HEK293T (cell line): Measurements from ENCODE around the gene TNIK.

Experiments used
- CTCF ChIA-PET: fragments of 350-600 bp; formaldehyde crosslinking; extraction: SDS; loops from one replicate; lab custom pipeline; 2021; ENCODE audit warnings: antibody characterized with exemption, inconsistent platforms; lab: Yijun Ruan, JAX
- POLR2A ChIA-PET: fragments of 350-600 bp; formaldehyde crosslinking; extraction: SDS; loops from one replicate; lab custom pipeline; 2020; ENCODE audit warnings: antibody characterized with exemption, inconsistent platforms; lab: Yijun Ruan, JAX
- DNase-seq: peaks from one replicate; pipeline ENCODE4 v3.0.0; 2012; ENCODE audit warnings: mixed read lengths; ENCODE audit errors: extremely low spot score
- ARNT ChIP-seq: fragments of 450-650 bp; IDR thresholded peaks from 2 replicates; pipeline ENCODE4 v1.6.1; 2017; ENCODE audit warnings: mild to moderate bottlenecking
- BHLHE40 ChIP-seq: fragments of 450-650 bp; IDR thresholded peaks from 2 replicates; pipeline ENCODE4 v1.6.1; 2016; ENCODE audit warnings: mild to moderate bottlenecking, moderate library complexity, borderline replicate concordance
- CTBP1 ChIP-seq: fragments of 450-650 bp; IDR thresholded peaks from 2 replicates; pipeline ENCODE4 v1.6.1; 2016; ENCODE audit warnings: borderline replicate concordance
- ELF4 ChIP-seq: fragments of 450-650 bp; IDR thresholded peaks from 2 replicates; pipeline ENCODE4 v1.6.1; 2017; ENCODE audit warnings: antibody characterized with exemption
- FOXA1 ChIP-seq: fragments of 450-650 bp; IDR thresholded peaks from 2 replicates; pipeline ENCODE4 v1.6.1; 2016; ENCODE audit warnings: mild to moderate bottlenecking
- FOXK2 ChIP-seq: fragments of 450-650 bp; IDR thresholded peaks from 2 replicates; pipeline ENCODE4 v1.6.1; 2016; ENCODE audit warnings: mild to moderate bottlenecking
- FOXM1 ChIP-seq: fragments of 450-650 bp; IDR thresholded peaks from 2 replicates; pipeline ENCODE4 v1.6.1; 2017; ENCODE audit warnings: mild to moderate bottlenecking, borderline replicate concordance
- HDGF ChIP-seq: fragments of 450-650 bp; IDR thresholded peaks from 2 replicates; pipeline ENCODE4 v1.6.1; 2017; ENCODE audit warnings: antibody characterized with exemption, borderline replicate concordance
- L3MBTL2 ChIP-seq: fragments of 450-650 bp; conservative IDR thresholded peaks from 2 replicates; pipeline ENCODE4 v1.6.1; 2016; ENCODE audit warnings: mild to moderate bottlenecking
- LEF1 ChIP-seq: fragments of 450-650 bp; IDR thresholded peaks from 2 replicates; pipeline ENCODE4 v1.6.1; 2017; ENCODE audit warnings: mild to moderate bottlenecking, borderline replicate concordance
- NFRKB ChIP-seq: fragments of 450-650 bp; IDR thresholded peaks from 2 replicates; pipeline ENCODE4 v1.6.1; 2016; ENCODE audit warnings: mild to moderate bottlenecking, moderate library complexity
- SP1 ChIP-seq: fragments of 450-650 bp; IDR thresholded peaks from 2 replicates; pipeline ENCODE4 v1.6.1; 2017
- SUZ12 ChIP-seq: fragments of 450-650 bp; IDR thresholded peaks from 2 replicates; pipeline ENCODE4 v1.6.1; 2016; ENCODE audit warnings: mild to moderate bottlenecking
- TARDBP ChIP-seq: fragments of 450-650 bp; IDR thresholded peaks from 2 replicates; pipeline ENCODE4 v1.6.1; 2016
- ZNF384 ChIP-seq: fragments of 450-650 bp; IDR thresholded peaks from 2 replicates; pipeline ENCODE4 v1.6.1; 2016
- TF ChIP-seq, protein P1 (sequence below): fragments of 450-650 bp; IDR thresholded peaks from 2 replicates; pipeline ENCODE4 v1.6.1; 2016

Gene TNIK

GRCh38 chr3:171348121-171348520 lies 112.1 kb downstream of the TNIK start:
- no peak for DNase-seq
- no peak for TF ChIP-seq BHLHE40
- no peak for TF ChIP-seq FOXA1
- no peak for TF ChIP-seq FOXK2
- TF ChIP-seq ARNT = no peak
- no peak for TF ChIP-seq SUZ12
- TF ChIP-seq FOXM1 = no peak
- TF ChIP-seq LEF1 = no peak
- TF ChIP-seq HDGF = no peak
- TF ChIP-seq, protein P1, sequence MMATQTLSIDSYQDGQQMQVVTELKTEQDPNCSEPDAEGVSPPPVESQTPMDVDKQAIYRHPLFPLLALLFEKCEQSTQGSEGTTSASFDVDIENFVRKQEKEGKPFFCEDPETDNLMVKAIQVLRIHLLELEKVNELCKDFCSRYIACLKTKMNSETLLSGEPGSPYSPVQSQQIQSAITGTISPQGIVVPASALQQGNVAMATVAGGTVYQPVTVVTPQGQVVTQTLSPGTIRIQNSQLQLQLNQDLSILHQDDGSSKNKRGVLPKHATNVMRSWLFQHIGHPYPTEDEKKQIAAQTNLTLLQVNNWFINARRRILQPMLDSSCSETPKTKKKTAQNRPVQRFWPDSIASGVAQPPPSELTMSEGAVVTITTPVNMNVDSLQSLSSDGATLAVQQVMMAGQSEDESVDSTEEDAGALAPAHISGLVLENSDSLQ = no peak
- no peak for TF ChIP-seq NFRKB
- no peak for TF ChIP-seq SP1
- TF ChIP-seq CTBP1 = no peak
- TF ChIP-seq ELF4 = no peak
- CTCF ChIA-PET = no interaction called here
- POLR2A ChIA-PET = no interaction called here

- no peak for DNase-seq
- POLR2A ChIA-PET = no interaction called here
- TF ChIP-seq LEF1 (no peak), HDGF (no peak)
- TF ChIP-seq, protein P1 = no peak
- CTCF ChIA-PET = interaction anchor here (0.5 to 0.6 kb wide), 2 partner anchors 113 to 1114 kb away, joined by 3 read pairs; partner anchors contain the start of gene TNIK
Measured at GRCh38 chr3:171347301-171348039, 112.7 kb downstream of the TNIK start.

GRCh38 chr3:171346582-171347300 lies 113.5 kb downstream of the TNIK start:
- CTCF ChIA-PET = no interaction called here
- TF ChIP-seq HDGF (no peak), L3MBTL2 (no peak), BHLHE40 (no peak), TARDBP (no peak), SP1 (no peak), ZNF384 (no peak), FOXA1 (no peak), LEF1 (no peak), FOXM1 (no peak), CTBP1 (no peak), FOXK2 (no peak), ELF4 (no peak), SUZ12 (no peak), ARNT (no peak)
- TF ChIP-seq, protein P1 = no peak
- POLR2A ChIA-PET = no interaction called here
- no peak for DNase-seq

DNA sequence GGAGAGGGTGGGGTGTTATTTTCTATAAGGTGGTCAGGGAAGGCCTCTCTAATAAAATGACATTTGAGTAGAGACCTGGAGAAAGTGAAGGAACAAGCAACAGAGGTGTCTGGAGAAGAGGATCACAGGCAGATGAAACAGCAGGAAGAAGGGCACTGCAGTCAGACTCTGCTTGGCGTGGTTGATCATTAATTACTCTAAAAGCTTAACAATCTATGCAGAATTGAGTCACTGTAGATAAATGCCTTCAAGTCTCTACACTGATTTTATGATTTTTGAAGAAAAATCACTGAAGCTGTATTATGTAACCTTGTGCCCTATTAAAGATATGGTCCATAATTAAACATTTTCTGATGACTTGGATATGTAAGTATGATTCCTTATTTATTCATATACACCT lies 114.2 kb downstream of the TNIK start:
- CTCF ChIA-PET = no interaction called here
- TF ChIP-seq LEF1 (no peak), FOXK2 (no peak), NFRKB (no peak), ELF4 (no peak), FOXA1 (no peak), HDGF (no peak), SUZ12 (no peak), L3MBTL2 (no peak), TARDBP (no peak), FOXM1 (no peak), SP1 (no peak)
- no peak for DNase-seq
- POLR2A ChIA-PET = no interaction called here

- ChIA-PET POLR2A (no interaction called here), CTCF (no interaction called here)
- no peak for DNase-seq
- TF ChIP-seq LEF1 (no peak), HDGF (no peak), TARDBP (no peak), FOXM1 (no peak), BHLHE40 (no peak), ARNT (no peak), SUZ12 (no peak), SP1 (no peak), FOXA1 (no peak), L3MBTL2 (no peak), FOXK2 (no peak), ZNF384 (no peak), CTBP1 (no peak), ELF4 (no peak)
- TF ChIP-seq, protein P1 = no peak
Measured at GRCh38 chr3:171345107-171345843, 114.9 kb downstream of the TNIK start.
